Measurements from ENCODE around the gene KLRG1. TPM values are rescaled to one million over a fixed set of nuclear protein-coding genes. Genes with fewer than 3 reads are reported as not detected.

The KLRG1 gene
- total and polyA plus RNA-seq, 4 donors = 0.49 to 6.5 (median 1.6) TPM

DNA sequence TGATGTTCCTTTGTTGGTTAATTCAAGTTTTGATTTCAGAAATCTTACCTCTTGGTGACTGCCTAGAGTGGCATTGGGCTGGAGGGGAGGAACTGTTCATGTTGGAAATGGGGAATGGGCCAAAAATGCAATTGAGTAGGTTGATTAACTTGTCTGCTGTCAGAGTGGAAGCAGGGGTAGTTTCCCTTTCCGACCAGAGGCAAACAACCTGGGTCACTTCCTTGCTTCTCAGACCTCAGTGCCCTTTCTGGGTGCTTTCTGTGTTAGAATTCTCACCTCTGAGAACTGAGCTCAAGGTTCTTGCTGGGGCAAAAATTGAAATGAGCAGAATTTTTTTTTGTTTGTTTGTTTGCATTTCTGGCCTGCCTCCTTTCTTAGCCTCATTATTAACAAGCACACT is 37.6 kb upstream of the KLRG1 start:
- ATAC-seq (ENCODE audit: insufficient read depth, low FRiP score) = no peak
- Histone ChIP-seq H3K9me3 (ENCODE audit: control insufficient read depth in 4 of 4, insufficient read depth in 3 of 4, low read length in 3 of 4) (peaks cover 0 to 6% (median 1%) of the 10 kb centered on the region in 4 donors), H3K4me1 (ENCODE audit: control insufficient read depth in 5 of 5, insufficient read depth in 5 of 5, low read length in 5 of 5) (peaks cover 0 to 14% (median 2%) of the 10 kb centered on the region in 5 donors), H3K27ac (ENCODE audit: low read depth in 1 of 2, low read length in 1 of 2) (no peak overlapping the region), H3K27me3 (ENCODE audit: control insufficient read depth in 3 of 3, insufficient read depth in 3 of 3, low read length in 2 of 3) (no peaks in the 10 kb centered on the region), H3K4me3 (no peak overlapping the region), H3K9ac (ENCODE audit: insufficient read depth in 1 of 2, low read length in 2 of 2) (no peak overlapping the region), H3K36me3 (ENCODE audit: control insufficient read depth in 4 of 4, insufficient read depth in 4 of 4, low read length in 4 of 4) (no peaks in the 10 kb centered on the region)
- no peak for DNase-seq
- TF ChIP-seq, protein P1, sequence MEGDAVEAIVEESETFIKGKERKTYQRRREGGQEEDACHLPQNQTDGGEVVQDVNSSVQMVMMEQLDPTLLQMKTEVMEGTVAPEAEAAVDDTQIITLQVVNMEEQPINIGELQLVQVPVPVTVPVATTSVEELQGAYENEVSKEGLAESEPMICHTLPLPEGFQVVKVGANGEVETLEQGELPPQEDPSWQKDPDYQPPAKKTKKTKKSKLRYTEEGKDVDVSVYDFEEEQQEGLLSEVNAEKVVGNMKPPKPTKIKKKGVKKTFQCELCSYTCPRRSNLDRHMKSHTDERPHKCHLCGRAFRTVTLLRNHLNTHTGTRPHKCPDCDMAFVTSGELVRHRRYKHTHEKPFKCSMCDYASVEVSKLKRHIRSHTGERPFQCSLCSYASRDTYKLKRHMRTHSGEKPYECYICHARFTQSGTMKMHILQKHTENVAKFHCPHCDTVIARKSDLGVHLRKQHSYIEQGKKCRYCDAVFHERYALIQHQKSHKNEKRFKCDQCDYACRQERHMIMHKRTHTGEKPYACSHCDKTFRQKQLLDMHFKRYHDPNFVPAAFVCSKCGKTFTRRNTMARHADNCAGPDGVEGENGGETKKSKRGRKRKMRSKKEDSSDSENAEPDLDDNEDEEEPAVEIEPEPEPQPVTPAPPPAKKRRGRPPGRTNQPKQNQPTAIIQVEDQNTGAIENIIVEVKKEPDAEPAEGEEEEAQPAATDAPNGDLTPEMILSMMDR (IDR thresholded peaks at IDR 0.05; ENCODE audit: control extremely low read depth, extremely low read depth) = no peak
- 49 to 56% methylated on average over 1 of the region's 1 CpG for WGBS, 2 donors

DNA sequence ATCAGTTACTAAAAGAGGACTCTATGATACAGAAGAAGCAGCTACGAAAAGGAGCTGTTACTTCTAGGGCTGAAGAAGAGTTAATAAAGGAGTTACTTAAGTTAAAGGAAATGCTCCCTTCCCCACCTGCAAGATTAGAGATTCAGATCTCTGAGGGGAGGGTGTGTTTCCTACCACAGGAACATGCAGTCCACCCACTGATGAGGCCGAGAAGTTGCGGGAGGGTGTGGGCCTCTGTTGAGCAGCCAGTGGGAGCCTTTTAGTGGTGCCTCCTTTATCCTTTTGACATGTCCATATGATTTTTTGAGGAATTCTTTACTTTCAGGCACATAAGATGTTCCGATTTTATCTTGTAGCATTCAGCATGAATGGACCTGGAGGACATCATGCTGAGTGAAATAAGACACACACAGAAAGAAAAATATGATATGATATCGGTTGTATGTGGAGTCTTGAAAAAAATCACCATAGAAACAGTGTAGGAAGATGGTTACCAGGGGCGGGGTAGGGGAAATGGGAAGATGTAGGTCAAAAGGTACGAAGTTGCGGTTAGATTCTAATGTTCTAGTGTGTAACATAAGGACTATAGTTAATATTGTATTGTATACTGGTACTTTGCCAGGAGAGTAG is 35.5 kb upstream of the KLRG1 start:
- H3K27ac ChIP-seq (ENCODE audit: low read depth in 1 of 2, low read length in 1 of 2) = no peak overlapping the region
- H3K36me3 ChIP-seq (ENCODE audit: control insufficient read depth in 4 of 4, insufficient read depth in 4 of 4, low read length in 4 of 4) = no peaks in the 10 kb centered on the region
- WGBS, 2 donors = 89 to 92% methylated on average over 8 of the region's 8 CpGs
- H3K4me3 ChIP-seq = no peak overlapping the region
- ATAC-seq (ENCODE audit: insufficient read depth, low FRiP score) (no peak), DNase-seq (no peak)
- H3K27me3 ChIP-seq (ENCODE audit: control insufficient read depth in 3 of 3, insufficient read depth in 3 of 3, low read length in 2 of 3) = no peaks in the 10 kb centered on the region
- peaks cover 0 to 6% (median 1%) of the 10 kb centered on the region in 4 donors for H3K9me3 ChIP-seq (ENCODE audit: control insufficient read depth in 4 of 4, insufficient read depth in 3 of 4, low read length in 3 of 4)
- H3K4me1 ChIP-seq (ENCODE audit: control insufficient read depth in 5 of 5, insufficient read depth in 5 of 5, low read length in 5 of 5) = peaks cover 0 to 2% (median 0%) of the 10 kb centered on the region in 5 donors
- TF ChIP-seq, protein P1 (IDR thresholded peaks at IDR 0.05; ENCODE audit: control extremely low read depth, extremely low read depth) = no peak
- no peak overlapping the region for H3K9ac ChIP-seq (ENCODE audit: insufficient read depth in 1 of 2, low read length in 2 of 2)

DNA sequence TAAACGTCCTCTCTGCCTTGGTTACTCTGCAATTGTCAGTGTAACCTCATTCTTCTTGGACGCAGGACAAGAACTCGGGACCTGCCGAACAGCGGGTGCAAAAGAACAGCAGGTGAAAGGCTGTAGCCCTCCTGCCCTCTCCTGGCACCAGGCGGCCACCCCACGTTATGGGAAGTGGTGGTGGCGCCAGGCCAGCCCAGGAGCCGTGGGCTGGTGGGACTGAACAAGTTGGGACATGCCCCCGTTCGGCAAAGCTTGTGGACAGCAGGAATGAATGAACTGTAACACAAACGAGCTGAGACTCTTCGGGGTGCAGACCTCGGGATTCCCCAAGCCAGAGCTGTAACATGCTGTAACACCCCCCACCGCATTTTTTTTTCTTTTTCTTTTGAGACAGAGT is 33.3 kb upstream of the KLRG1 start:
- WGBS, 2 donors = 95 to 97% methylated on average over 15 of the region's 15 CpGs
- TF ChIP-seq, protein P1 (IDR thresholded peaks at IDR 0.05; ENCODE audit: control extremely low read depth, extremely low read depth) = no peak
- no peaks in the 10 kb centered on the region for H3K27me3 ChIP-seq (ENCODE audit: control insufficient read depth in 3 of 3, insufficient read depth in 3 of 3, low read length in 2 of 3)
- H3K9me3 ChIP-seq (ENCODE audit: control insufficient read depth in 4 of 4, insufficient read depth in 3 of 4, low read length in 3 of 4) = peaks cover 0 to 6% (median 1%) of the 10 kb centered on the region in 4 donors
- DNase-seq = no peak
- H3K36me3 ChIP-seq (ENCODE audit: control insufficient read depth in 4 of 4, insufficient read depth in 4 of 4, low read length in 4 of 4) = no peaks in the 10 kb centered on the region
- peaks cover 0 to 4% (median 0%) of the 10 kb centered on the region in 5 donors for H3K4me1 ChIP-seq (ENCODE audit: control insufficient read depth in 5 of 5, insufficient read depth in 5 of 5, low read length in 5 of 5)
- no peak for ATAC-seq (ENCODE audit: insufficient read depth, low FRiP score)
- no peak overlapping the region for H3K9ac ChIP-seq (ENCODE audit: insufficient read depth in 1 of 2, low read length in 2 of 2)
- no peak overlapping the region for H3K27ac ChIP-seq (ENCODE audit: low read depth in 1 of 2, low read length in 1 of 2)
- no peak overlapping the region for H3K4me3 ChIP-seq

All from lung (tissue), 12 donors.